GM12891 (cell line): ENCODE results near the gene MROH9.

Experiments used
- PAX5 ChIP-seq: IDR thresholded peaks from 2 replicates; pipeline ENCODE4 v1.6.1; 2011; ENCODE audit warnings: low read length, moderate library complexity, mild to moderate bottlenecking; ENCODE audit not compliant: insufficient read depth, severe bottlenecking
- POLR2A ChIP-seq: IDR thresholded peaks from 2 replicates; pipeline ENCODE4 v1.6.1; 2011; ENCODE audit warnings: low read depth, low read length, control low read depth
- POLR2AphosphoS5 ChIP-seq: IDR thresholded peaks from 2 replicates; pipeline ENCODE4 v1.6.1; 2011; ENCODE audit warnings: low read depth, low read length, control low read depth
- POU2F2 ChIP-seq: IDR thresholded peaks from 2 replicates; pipeline ENCODE4 v1.6.1; 2011; ENCODE audit warnings: low read depth, mild to moderate bottlenecking, control low read depth, low read length, moderate library complexity
- SPI1 ChIP-seq: IDR thresholded peaks from 2 replicates; pipeline ENCODE4 v1.6.1; 2011; ENCODE audit warnings: low read depth, low read length, control low read depth
- TAF1 ChIP-seq: IDR thresholded peaks from 2 replicates; pipeline ENCODE4 v1.6.1; 2011; ENCODE audit warnings: low read depth, low read length, control low read depth

DNA sequence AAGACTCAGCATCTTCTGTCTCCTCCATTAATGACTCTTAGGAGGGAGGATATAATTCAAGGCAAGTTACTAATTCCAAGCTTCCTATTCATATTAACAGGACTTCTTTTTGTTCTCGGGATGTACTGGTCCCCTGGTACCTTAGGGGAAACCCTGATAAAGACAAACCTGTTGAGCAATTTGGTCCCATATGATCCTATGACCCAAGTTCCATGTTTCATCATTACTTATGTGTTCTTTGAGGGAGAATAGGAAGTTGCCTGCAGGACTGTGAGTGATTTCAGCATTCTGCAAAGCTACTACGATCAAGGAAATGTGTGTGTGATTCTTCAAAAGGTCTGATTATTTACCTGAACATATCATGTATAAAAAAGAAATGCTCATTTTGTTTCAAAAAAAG lies 149.5 kb downstream of the MROH9 start:
- TF ChIP-seq POLR2AphosphoS5: no peak
- TF ChIP-seq TAF1: no peak
- no peak for TF ChIP-seq POLR2A
- no peak for TF ChIP-seq SPI1
- TF ChIP-seq PAX5: no peak
- no peak for TF ChIP-seq POU2F2
